GM12891 (cell line): ENCODE data around the gene COL21A1.

ENCODE experiments used
- POLR2A ChIP-seq: IDR thresholded peaks from 2 replicates; pipeline ENCODE4 v1.6.1; 2011; ENCODE audit warnings: low read depth, low read length, control low read depth
- POLR2AphosphoS5 ChIP-seq: IDR thresholded peaks from 2 replicates; pipeline ENCODE4 v1.6.1; 2011; ENCODE audit warnings: low read depth, low read length, control low read depth

DNA sequence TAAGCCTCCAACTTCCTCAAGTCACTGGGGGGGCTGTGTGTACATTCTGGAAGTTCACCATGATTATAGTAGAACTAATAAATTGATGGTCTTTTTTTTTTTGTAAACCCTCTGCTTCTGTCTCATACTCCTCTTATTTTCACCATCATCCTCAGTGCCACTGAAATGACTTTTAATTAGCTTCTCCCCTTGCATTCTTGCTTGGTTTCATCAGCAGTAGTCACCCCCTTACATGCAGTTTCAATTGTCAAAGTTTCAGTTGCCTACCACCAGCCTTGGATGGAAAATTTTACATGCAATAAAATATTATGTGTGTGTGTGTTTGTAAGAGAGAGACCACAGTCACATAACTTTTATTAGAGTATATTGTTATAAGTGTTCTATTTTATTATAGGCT is 196.2 kb downstream of the COL21A1 start:
- TF ChIP-seq POLR2A (no peak), POLR2AphosphoS5 (no peak)
